HG02970 (cell line): ENCODE results near the gene FTHL17.

ENCODE experiments used
- ATAC-seq: cut with Tn5 transposase; IDR thresholded peaks from one replicate; pipeline ENCODE4 v1.9.1; 2021; ENCODE audit warnings: mild to moderate bottlenecking, moderate library complexity, moderate number of reproducible peaks; ENCODE audit not compliant: unreplicated experiment, low FRiP score

The FTHL17 gene

DNA sequence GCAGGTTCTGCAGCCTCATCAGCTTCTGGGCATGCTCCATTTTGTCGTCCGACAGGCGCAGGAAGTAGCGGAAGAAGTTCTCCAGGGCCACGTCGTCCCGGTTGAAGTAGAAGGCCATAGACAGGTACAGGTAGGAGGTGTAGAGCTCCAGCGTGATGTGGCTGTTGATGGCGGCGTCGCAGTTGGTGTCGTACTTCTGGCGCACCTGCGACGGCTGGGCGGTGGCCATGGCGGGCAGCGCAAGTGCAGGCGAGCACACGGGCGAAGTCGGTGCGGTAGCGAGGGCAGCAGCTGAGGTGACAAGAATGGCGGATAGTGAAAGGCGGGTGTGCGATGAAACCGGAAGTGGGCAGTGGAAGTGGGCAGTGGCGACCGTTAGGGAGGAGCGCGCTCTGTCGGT, at the start of gene FTHL17:
Gene FTHL17, minus strand, starts transcription at position 317 of the 400 bp plus-strand sequence. Its CDS starts 88 bp downstream, at position 229.
- no peak for ATAC-seq

DNA sequence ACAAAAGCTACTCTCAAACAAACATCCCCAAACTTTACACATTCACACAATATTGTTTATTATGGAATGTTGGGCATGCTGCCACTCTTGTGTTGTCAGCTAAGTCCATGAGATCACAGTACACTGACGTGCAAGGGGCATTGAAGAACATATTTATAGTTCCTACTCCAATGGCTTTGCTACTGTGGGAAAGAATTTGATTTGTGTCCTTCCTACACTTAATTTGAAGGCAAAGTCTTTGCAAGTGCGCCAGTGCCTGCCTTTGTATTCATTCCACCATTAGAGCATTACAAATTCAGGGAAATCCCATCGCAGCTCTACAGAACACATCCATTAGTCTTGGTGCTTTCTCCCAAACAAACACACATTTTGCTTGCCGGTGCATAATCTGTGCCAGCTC, 45.4 kb upstream of the FTHL17 start:
- ATAC-seq: no peak

GRCh38 chrX:31115398-31115797, 43.6 kb upstream of the FTHL17 start:
- no peak for ATAC-seq

DNA sequence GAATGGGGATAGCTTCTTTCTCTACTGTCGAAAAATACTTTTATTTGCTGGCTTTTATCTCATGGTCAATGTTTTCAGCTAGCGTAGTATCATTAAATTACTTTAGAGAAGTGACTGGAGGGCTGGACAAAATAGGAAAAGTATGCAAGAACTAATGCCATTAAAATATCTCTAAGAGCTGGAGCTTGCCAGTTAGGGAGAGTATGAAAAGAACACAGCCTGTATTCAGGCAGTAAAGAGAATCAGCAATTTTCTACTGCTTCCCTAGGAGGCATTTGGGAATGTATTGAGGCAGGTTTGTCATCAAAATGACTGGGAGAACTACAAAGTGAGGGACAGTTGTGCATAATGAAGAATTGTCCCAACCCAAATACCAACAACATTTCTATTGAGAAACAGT, 43.0 kb upstream of the FTHL17 start:
- no peak for ATAC-seq

- ATAC-seq: no peak
These were observed 40.6 kb upstream of the FTHL17 start for GRCh38 chrX:31112226-31112999.

DNA sequence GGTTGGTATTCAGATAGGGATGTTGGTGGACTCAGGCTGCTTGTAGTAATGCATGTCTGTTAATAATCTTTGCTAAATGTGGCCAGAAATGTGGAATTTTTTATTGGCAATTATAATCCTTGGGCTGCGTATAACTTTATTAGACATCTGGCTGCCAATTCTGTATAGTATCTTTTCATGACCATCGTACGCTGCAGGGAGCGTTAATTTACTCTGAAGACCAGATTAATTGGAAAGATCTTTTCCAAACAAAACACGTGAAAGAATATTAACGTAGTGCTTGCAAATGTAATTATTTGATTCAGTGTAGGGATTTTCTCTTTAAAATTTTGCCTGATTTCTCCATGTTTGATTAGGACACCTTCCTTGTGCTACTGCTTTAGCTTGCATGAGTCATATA, 38.8 kb upstream of the FTHL17 start:
- ATAC-seq: no peak

- ATAC-seq: peak; percentile 78
These were observed 27.8 kb upstream of the FTHL17 start for GRCh38 chrX:31099536-31100090.

DNA sequence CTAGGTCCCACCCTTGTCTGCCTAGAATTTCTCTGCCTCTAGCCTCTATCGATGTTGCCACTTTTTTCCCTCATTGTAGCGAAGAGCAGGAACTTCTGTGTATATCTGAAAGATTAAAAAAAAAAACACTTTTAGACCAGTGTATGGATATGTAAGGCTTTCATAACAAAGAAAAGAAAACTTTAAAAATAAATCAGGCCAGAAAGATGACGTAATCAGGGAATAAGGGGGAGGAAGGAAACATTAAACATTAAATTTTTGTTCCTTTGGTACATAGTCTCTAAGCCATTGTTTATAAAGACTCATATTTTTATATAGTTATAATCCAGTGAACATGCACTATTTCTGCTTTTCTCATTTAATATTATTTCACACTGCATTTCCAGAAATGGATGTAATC, 26.2 kb upstream of the FTHL17 start:
- ATAC-seq: no peak

- ATAC-seq: no peak
These were observed 21.8 kb upstream of the FTHL17 start for GRCh38 chrX:31093639-31093975.

GRCh38 chrX:31092970-31093638, 21.3 kb upstream of the FTHL17 start:
- no peak for ATAC-seq

DNA sequence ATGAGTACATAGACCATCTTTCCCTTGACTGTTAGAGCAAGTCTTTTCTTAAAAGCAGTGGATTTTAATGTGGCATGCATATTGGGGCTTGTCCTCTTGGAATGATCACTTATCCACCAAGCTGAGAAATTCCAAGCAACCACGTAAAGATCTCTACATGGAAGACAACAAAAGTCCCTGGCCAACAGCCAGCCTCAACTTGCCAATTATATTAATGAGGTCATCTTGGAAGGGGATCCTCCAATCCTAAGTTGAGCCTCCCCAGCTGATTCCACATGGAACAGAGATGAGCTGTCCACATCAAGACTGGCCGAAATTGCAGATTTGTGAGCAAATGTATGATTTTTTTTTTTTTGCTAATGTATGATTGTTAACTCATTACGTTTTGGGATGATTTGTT, 20.6 kb upstream of the FTHL17 start:
- no peak for ATAC-seq

- no peak for ATAC-seq
These were observed 20.0 kb upstream of the FTHL17 start for GRCh38 chrX:31091819-31092218.

- ATAC-seq: no peak
These were observed 2.7 kb upstream of the FTHL17 start for GRCh38 chrX:31074522-31074921.

DNA sequence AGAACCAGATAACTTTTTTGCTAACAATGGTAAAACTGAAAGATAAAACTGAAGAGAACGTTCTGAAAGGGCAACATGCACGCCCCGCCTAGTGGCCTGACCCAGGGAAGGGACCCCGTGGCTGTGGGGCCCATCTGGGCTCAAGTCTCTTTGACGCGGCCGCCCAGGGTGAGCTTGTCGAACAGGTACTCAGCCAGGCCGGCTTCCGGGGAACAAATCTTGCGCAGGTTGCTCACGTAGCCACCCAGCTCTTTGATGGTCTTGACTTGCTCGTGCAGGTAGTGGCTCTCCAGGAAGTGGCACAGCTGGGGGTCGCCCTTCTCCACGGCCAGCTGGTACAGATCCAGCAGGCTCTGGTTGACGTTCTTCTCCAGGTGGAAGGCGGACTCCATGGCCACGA, 579 bp downstream of the FTHL17 start:
- no peak for ATAC-seq

DNA sequence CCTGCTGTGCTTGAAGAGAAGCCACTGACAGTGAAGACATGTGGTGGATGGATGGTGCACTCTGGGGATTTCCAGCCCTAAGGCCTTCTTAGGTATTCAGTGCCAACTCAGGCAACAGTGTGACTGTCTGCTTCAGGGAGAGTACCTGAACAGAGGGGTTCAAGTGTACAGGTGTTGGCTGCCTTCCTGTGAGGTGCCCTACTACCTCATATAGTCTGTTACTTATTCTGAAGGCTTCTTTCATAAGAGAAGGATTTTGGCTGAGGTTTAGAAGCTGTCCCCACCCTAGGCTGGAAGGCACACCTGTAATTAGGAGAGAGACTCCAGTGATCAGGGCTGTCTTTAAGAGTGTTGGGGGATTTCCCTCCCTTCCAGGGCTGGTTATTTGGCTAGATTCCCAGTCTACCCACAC, 1.8 kb downstream of the FTHL17 start:
- no peak for ATAC-seq

GRCh38 chrX:31063114-31063513, 8.7 kb downstream of the FTHL17 start:
- no peak for ATAC-seq

DNA sequence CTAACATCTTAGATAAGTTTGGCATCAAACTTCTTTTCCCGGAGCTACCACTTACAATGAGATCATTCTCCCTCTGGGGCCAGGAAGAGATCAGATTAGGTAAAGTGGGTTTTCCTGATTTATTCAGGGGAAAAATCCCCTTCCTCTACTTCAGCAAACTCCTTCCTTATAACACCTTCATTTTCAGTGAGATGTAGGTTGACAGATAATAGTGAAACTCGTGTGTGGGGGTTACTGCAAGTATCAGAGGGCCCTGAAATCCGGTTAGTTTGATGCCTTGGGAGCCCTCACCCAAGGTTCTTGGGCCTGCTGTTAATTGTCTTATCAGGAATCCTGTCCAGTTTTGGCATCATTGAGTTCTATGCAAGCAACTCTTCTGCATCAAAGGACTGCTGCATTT, 10.8 kb downstream of the FTHL17 start:
- no peak for ATAC-seq

DNA sequence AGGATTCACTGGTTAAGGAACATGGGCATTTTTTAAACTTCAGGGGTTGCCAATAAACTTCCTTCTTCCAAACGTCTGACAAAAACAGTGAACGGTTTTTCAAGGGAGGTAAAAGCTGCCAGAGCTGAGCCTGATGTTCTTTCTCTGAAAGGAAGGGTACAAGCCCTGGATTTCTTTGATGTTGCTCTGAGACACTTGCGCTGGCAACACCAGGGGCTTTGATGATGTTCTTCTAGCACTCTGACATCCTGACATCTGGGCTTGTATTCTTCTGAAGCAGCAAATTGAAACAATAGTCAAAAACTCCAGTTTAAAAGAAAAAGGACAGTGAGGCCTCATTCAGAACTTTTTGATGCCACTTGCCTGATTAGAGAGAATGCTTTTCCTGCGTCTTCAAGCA, 11.8 kb downstream of the FTHL17 start:
- ATAC-seq: no peak

DNA sequence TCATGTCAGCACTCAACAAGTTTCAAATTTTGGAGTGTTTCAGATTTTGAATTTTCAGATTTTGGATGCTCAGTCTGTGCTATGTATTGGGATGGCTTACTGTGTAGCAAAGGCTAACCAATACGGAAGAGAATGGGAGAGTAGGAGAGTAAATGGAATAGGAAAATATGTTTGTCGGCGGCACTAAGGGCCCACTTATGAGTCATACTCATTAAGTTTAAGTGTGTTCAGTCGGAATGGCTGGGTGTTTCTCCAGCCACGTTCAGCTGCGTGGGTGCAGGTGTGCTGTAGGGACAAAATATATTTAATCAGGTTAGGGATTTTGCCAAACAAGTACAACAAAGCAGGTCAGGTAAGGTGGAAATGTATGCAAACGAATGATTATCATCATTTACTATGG, 13.6 kb downstream of the FTHL17 start:
- ATAC-seq: no peak

DNA sequence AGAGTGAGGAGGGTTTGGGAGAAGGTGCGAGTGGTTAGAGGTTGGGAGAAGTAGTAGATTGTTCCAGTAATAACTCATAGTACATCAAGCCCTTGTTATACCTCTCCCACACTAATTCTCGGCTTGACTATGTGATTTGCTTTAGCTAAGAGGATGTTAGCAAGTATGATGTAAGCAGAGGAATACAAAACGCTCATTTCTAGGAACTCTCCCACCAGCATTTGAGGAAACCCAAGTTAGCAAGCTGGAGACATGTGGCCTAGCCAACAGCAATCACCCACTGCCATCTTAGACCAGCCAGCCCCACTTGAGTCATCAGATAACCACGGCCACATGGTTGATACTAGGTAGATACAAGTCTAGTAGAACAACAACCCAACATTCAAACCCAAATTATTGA, 14.2 kb downstream of the FTHL17 start:
- no peak for ATAC-seq

- ATAC-seq: no peak
These were observed 14.6 kb downstream of the FTHL17 start for GRCh38 chrX:31057291-31057690.

GRCh38 chrX:31053621-31054020, 18.2 kb downstream of the FTHL17 start:
- no peak for ATAC-seq
